K562 (cell line): ENCODE measurements around the gene CCDC159. TPM values are rescaled to one million over a fixed set of nuclear protein-coding genes. Genes with fewer than 3 reads are reported as not detected.

Source experiments
- CAMTA2 ChIP-seq: fragments of 250-450 bp; sonication (Bioruptor Pico); conservative IDR thresholded peaks from 2 replicates; pipeline ENCODE4 v1.5.1; 2022
- ETV1 ChIP-seq: fragments of 450-650 bp; conservative IDR thresholded peaks from 2 replicates; pipeline ENCODE4 v1.6.1; 2016; ENCODE audit warnings: missing genetic modification characterization, control low read depth, low read depth, missing compliant biosample characterization
- MTA1 ChIP-seq: fragments of 450-650 bp; IDR thresholded peaks from 2 replicates; pipeline ENCODE4 v1.6.1; 2017; ENCODE audit warnings: borderline replicate concordance
- MTA3 ChIP-seq: fragments of 450-650 bp; formaldehyde crosslinking; IDR thresholded peaks from 2 replicates; pipeline ENCODE4 v1.6.1; 2017; ENCODE audit warnings: mild to moderate bottlenecking, borderline replicate concordance
- TAF7 ChIP-seq: fragments of 450-650 bp; IDR thresholded peaks from 2 replicates; pipeline ENCODE4 v1.6.1; 2016; ENCODE audit warnings: missing genetic modification characterization, missing compliant biosample characterization
- ZNF551 ChIP-seq: fragments of 250-450 bp; sonication (Bioruptor Pico); IDR thresholded peaks from 2 replicates; pipeline ENCODE4 v1.5.0; 2021; ENCODE audit warnings: mild to moderate bottlenecking, moderate library complexity
- polyA plus RNA-seq, 8 experiments: library from polyadenylated mRNA; depleted of rRNA in 4 of 8; stranded (reverse) in 5 of 8; unstranded in 3 of 8; fragments of >200 nt; fragmentation: Nextera tagmentation in 2 of 8; fragmentation: Illumina TruSeq in 1 of 8; extraction: Ambion mirVana in 2 of 8; extraction: Trizol in 1 of 8; gene quantifications; 2 replicates each; pipeline versions ENCODE4 v1.2.1 to v1.2.3, GENCODE V29; 2011 to 2014; ENCODE audit warnings: inconsistent platforms in 1 of 8, missing spikeins in 1 of 8
- total RNA-seq, 7 experiments: library from RNA; depleted of rRNA in 6 of 7; stranded (reverse); fragments of >200 nt in 6 of 7; fragmentation: Illumina TruSeq in 2 of 7; extraction: Trizol in 2 of 7; gene quantifications; 2 replicates each; pipeline versions ENCODE4 v1.2.1 to v1.2.3, GENCODE V29; 2011 to 2021; ENCODE audit warnings: low replicate concordance in 1 of 7
- TF ChIP-seq, protein P1 (sequence below), 2 experiments: fragments of 450-650 bp; IDR thresholded peaks; 2 replicates each; pipeline ENCODE4 v1.6.1; 2018; ENCODE audit warnings: mild to moderate bottlenecking in 2 of 2, low read depth in 1 of 2; ENCODE audit not compliant: partially characterized antibody in 2 of 2

CCDC159 gene
- total and polyA plus RNA-seq, 9 of the 15 experiments (the other 6 are each of a cell fraction or from before 2014, with no cell fraction given) = 0.68 to 10.1 (median 4.7) TPM

DNA sequence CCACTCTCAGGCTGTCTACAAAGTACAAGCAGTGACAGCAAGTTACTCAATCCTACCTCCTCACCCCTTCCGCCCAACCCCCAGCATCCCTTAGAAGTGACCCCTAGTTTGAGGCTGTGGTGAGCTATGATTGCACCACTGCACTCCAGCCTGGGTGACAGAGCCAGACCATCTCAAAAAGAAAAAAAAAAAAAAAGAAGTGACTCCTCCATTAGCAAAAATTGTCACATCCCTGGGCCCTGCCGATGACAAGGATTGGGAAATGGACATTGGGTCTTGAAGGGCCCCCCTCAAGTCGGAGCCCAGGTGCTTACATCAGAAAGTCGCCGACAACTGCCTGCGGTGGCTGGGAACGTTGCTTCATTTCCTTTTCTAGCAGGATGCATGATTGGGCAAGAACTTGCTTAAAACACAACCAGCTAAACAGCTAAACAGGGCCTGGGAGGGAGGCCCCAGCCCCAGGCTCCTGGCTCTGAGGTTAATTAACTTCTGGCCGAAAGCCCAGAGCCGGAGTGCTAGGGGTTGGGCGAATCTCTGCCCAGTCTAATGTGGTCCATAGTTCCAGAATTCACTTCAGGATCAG is 22.1 kb upstream of the CCDC159 start (continued):
- no peak for TF ChIP-seq ZNF551
- no peak for TF ChIP-seq TAF7 (tag)
- TF ChIP-seq CAMTA2 (CRISPR knock-in tag) = no peak
- TF ChIP-seq, protein P1, sequence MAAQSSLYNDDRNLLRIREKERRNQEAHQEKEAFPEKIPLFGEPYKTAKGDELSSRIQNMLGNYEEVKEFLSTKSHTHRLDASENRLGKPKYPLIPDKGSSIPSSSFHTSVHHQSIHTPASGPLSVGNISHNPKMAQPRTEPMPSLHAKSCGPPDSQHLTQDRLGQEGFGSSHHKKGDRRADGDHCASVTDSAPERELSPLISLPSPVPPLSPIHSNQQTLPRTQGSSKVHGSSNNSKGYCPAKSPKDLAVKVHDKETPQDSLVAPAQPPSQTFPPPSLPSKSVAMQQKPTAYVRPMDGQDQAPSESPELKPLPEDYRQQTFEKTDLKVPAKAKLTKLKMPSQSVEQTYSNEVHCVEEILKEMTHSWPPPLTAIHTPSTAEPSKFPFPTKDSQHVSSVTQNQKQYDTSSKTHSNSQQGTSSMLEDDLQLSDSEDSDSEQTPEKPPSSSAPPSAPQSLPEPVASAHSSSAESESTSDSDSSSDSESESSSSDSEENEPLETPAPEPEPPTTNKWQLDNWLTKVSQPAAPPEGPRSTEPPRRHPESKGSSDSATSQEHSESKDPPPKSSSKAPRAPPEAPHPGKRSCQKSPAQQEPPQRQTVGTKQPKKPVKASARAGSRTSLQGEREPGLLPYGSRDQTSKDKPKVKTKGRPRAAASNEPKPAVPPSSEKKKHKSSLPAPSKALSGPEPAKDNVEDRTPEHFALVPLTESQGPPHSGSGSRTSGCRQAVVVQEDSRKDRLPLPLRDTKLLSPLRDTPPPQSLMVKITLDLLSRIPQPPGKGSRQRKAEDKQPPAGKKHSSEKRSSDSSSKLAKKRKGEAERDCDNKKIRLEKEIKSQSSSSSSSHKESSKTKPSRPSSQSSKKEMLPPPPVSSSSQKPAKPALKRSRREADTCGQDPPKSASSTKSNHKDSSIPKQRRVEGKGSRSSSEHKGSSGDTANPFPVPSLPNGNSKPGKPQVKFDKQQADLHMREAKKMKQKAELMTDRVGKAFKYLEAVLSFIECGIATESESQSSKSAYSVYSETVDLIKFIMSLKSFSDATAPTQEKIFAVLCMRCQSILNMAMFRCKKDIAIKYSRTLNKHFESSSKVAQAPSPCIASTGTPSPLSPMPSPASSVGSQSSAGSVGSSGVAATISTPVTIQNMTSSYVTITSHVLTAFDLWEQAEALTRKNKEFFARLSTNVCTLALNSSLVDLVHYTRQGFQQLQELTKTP (IDR thresholded peaks at IDR 0.05; ENCODE audit: low read depth in 1 of 2, partially characterized antibody in 2 of 2) = peak in 1 of 2 experiments; percentile 23
- TF ChIP-seq ETV1 (tag) = peak; percentile 85
- TF ChIP-seq MTA1 = peak; percentile 56; the same call in 1 of the 2 replicates
- TF ChIP-seq MTA3 = no peak
- TF ChIP-seq, all 486 proteins: peak for 48
